Prostate gland (tissue), 2 donors: ENCODE measurements around the gene SMIM44.

Experiments
- CTCF ChIP-seq, 4 experiments: fragments of 200-600 bp in 2 of 4; fragments of 450-650 bp in 2 of 4; sonication (generic) in 2 of 4; IDR thresholded peaks; 1 replicate in 3 of 4; 2 replicates in 1 of 4; pipeline ENCODE4 v1.5.1; 2016 to 2019; ENCODE audit warnings: antibody characterized with exemption in 4 of 4, mild to moderate bottlenecking in 2 of 4, moderate library complexity in 2 of 4
- POLR2A ChIP-seq: fragments of 450-650 bp; IDR thresholded peaks from one replicate; pipeline ENCODE4 v1.6.1; 2016; ENCODE audit warnings: antibody characterized with exemption, mild to moderate bottlenecking
- POLR2AphosphoS5 ChIP-seq: sonication (generic); formaldehyde crosslinking; IDR thresholded peaks from one replicate; pipeline ENCODE4 v1.6.1; 2017; ENCODE audit warnings: antibody characterized with exemption

DNA sequence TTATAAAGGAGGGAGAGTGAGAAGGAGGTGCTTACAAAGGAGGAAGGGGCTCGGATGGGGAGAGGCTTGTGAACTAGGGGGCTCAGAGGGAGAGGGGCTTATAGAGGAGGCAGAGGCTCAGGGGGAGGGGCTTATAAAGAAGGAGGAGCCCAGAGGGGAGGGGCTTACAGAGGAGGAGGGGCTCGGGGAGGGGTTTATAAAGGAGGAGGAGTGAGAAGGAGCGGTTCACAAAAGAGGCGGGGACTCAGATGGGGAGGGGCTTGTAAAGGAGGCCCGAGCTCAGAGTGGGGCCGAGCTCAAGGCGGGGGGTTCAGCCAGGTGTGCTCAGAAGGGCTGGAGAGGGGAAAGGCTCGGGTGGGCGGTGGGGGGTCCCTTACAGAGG is 3.4 kb downstream of the SMIM44 start:
- TF ChIP-seq POLR2A: no peak
- TF ChIP-seq CTCF (IDR thresholded peaks at IDR 0.05): no peak
- no peak for TF ChIP-seq POLR2AphosphoS5
